SU-DHL-6 (cell line): ENCODE measurements around the gene MTX1.

ENCODE experiments used
- CTCF ChIP-seq: fragments of 200-600 bp; sonication (generic); IDR thresholded peaks from one replicate; pipeline ENCODE4 v1.5.1; 2017; ENCODE audit warnings: antibody characterized with exemption, mild to moderate bottlenecking, low read length, moderate library complexity; ENCODE audit not compliant: insufficient read depth, poor library complexity, severe bottlenecking
- EZH2phosphoT487 ChIP-seq: fragments of 200-600 bp; sonication (generic), shearing (Covaris generic); conservative IDR thresholded peaks from 2 replicates; pipeline ENCODE4 v1.6.1; 2018; ENCODE audit warnings: mild to moderate bottlenecking, antibody characterized with exemption, low read length, moderate library complexity, mixed read lengths

GRCh38 chr1:155179112-155180031 is 29.1 kb upstream of the MTX1 start:
- TF ChIP-seq CTCF = no peak
- no peak for TF ChIP-seq EZH2phosphoT487
